Nucleus accumbens (tissue), 56 donors: Measurements from ENCODE around the gene ABHD10.

Experiments
- DNase-seq, 56 donors: peaks; one replicate each; lab custom pipeline; 2025; lab: John Stamatoyannopoulos, UW

ABHD10 gene

DNA sequence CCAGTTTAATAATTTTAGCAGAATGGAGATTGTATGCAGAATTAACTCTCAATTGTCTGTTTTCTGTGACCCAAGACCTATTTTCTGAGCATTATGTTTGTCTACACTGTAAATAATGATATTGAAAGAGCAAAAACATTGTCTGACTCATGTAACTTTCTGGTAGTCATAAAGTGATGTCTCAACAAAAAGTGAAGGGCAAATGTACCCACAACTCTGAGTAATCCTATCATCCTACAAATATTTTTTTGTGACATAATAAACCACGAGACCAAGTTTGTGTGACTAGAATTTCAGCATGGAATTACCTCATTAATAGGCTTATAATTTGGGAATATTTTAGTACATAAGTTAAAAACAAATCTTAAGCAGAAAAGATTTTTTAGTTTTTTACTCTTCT lies 15.4 kb upstream of the ABHD10 start:
- DNase-seq: no peak

DNA sequence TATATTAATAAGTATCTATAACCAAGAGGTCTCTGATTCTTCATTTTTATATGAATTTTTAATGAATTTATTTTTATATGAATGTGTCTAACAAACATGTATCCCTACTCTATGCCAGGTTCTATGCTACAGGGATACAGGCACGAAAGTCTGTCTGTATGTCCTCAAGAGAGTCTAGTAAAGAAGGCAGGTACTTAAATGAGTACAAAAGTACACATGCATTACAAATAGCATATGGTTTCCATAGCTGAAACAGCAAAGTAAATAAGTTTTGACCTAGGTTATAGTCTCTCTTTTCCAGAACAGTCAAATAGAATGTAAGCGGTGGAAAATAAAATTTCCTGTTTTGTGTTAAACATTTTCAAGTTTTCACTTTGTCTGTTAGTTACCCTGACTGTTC lies 13.3 kb upstream of the ABHD10 start:
- no peak for DNase-seq

DNA sequence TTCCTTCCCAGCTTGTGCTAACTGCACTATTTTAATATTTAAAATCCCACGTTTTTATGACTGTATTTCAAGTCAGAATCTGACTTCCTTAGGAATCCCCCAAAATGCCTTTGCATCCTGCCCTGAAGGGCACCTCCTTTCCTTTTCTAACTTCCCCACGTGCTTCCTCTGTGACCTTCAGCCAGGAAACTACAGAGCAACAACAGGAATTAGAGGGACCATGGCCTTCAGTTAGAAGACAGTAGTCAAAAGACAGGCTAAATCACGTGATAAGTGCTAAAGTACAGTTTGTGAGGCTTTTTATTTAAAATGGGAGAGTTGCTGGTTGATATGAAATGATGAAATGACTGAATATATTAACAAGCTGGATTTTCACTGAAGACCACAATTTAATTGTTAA lies 11.8 kb upstream of the ABHD10 start:
- no peak for DNase-seq

DNA sequence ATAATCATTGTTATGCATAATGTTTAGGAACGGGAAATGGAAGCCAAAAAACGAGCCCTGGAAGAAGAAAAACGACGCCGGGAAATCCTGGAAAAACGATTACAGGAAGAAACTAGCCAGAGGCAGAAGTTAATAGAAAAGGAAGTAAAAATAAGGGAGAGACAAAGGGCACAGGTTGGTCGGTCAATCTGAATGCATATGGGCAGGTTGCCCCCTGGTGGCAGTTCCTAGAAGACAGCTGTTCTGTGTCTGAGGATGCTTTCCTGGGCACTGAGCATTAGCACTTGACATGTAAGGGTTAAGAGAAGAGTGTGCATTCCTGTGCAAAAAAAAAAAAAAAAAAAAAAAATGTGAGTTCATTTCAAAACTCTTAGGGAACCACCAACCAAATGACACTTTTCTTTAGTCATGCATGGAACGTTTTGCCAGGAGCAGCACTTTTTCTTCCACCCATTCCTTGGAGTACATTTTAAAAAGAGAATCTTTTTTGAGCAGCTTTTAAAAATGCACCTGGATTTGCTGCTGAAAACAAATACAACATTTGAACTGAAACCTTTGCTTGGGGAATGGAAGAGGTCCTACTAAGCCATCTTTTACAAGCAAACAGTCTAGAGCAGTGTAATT lies 11.1 kb upstream of the ABHD10 start:
- peak in 54 of 56 donors; percentile 7 to 91 (median 54) for DNase-seq

DNA sequence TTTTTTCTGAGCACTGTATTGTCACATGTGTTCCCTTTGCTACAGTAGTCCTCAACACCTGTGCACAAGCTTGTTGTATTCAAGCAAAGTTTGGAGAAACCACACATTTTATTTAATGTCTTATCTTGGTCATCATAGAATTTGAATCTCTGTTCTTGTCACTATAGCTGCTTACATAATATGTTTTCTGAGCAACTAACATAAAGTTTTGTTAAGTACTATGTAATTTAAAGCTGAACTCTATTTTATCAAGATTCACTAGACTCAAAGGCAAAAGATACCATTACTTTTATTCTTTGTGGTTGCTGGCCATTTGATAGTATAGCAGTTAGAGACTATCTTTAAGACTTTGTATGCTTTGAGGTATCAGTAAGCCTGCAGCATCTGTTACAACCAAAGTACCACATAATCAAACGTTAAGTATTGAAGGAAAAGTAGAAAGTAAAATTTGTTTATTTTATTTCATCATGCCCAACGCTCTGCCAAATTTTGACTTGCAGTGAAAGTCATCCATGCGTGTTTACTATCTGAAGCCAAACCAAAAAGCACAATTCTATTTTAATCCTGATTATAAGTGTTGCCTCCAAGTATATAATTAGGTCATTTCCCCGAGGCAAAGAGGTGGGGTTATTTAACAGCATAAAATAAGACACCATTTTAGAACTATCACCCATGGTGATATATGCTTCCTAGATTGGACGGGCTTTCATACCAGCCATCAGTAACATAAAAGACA lies 10.3 kb upstream of the ABHD10 start:
- no peak for DNase-seq

DNA sequence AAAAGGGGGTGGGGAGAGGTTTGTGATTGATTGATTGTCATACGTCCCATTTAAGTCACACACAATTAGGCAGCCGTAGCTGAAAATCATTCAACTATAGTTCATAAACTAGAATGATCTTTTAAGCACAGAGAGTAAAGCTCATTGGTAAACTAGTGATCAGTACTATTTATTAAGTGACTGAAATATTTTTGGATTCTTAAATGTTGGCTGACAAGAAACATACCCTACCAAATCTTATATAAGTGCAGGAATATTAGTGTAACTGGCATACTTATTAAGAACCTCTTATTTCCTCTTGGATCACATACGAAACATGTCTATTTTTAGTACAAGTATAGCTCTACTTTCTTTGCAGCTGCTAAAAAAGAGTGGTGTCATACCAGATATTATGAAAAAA lies 8.4 kb upstream of the ABHD10 start:
- no peak for DNase-seq

DNA sequence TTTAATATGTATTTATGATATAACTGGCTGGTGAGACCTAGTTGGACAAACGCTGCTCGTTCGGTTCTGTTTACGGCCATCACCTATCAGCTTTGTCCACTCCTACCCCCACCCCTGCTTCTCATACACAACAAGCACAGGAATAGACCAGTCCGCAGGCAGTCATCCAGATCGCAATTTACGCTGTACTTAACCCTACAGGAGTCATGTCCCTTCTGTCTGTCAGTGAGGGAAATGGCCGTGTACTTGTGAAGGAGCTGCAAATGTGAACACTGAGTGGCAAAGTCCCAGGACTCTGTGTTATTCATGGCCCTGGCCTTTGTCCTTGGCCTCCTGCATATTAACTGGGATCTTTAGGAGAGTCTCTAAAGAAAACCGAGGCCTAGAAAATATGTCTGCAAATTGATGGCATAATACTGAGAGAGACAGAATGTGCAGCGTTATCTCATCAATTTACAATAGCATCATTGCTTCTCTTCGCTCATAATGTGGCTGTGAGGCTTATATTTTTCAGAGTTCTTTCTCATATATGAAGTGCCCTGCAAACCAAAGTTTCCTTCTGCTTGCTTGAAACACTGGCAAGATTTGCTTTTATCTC lies 7.2 kb upstream of the ABHD10 start:
- no peak for DNase-seq

DNA sequence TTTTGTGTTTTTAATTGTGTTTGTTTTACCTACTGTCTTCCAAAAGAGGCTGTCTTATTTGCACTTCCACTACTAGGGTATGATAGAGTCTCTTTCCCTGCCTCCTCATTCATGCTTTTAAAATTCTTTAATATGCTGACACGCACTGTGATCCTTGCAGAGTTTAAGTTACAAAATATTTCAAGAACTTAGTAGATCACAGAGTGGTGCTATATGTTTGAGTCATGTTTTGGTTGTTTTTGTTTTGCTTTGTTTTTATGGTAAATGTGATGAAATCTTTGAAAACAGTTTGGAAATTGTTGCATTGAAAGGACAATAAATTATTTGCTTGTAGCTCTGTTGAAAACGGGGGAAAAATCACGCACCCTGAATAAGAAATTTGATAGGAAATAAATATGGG lies 5.9 kb upstream of the ABHD10 start:
- DNase-seq: no peak

DNA sequence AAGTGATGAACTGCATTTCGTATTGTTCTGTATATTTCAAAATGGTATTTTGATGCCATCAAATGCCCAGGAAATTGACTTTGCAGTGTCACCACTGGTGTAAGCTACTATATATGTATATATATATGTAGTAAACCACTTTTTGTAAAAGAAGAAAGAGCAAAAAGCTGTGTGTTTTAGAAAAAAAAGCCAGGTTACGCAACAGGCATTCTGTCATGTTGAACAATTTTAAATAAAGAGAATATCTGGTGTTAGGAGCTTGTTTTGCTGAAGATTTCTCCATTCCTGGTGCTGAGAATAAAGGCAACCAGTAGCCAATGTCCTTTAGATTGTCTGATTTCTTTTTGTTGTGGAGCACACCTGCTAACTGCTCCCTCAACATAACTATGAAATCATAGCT lies 3.7 kb upstream of the ABHD10 start:
- DNase-seq: no peak

DNA sequence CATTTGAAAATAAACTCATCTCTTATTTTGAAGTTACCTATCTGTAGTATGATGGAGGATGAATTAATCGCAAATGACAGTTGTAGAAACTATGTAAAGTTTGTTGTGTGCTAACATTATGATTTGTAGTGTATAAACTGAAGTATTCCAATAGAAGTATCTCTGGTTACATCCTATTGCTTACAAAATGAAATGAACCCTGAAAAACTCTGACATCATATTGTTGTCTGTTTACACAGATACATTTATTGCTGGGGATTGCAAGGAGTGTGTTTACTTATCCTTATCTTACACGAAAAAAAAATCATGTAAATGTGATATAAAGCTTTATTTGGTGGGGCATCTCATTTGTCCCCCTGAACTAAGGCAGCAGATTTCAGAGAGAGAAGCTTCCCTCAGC lies 2.6 kb upstream of the ABHD10 start:
- DNase-seq: no peak

DNA sequence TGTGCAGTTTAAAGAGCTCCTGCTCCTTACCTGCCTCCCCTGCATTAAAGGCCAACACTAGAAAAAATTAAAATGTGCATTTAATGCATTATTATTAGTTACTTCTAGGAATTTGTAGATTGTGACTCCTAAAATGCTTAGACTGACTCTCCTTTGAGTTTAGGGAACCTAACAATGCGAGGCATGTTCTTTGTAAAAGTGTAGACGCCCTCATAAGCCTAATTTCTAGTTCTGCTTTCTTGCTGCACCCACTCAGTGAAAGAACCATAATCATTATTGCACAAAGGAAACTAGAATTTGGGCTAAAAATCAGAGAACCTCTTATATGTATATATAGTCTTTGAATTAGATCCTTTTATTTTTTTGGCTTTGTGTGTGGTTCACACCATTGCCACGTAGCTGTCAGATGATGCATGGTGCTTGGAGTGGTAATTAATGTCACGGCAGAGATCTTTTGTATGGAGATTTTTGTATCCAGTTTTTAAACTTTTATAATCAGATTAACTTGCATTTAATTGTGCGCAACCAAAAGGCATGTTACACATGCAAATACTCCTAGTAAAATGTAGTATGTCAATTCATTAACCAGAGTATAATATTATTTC lies 710 bp downstream of the ABHD10 start:
- no peak for DNase-seq

DNA sequence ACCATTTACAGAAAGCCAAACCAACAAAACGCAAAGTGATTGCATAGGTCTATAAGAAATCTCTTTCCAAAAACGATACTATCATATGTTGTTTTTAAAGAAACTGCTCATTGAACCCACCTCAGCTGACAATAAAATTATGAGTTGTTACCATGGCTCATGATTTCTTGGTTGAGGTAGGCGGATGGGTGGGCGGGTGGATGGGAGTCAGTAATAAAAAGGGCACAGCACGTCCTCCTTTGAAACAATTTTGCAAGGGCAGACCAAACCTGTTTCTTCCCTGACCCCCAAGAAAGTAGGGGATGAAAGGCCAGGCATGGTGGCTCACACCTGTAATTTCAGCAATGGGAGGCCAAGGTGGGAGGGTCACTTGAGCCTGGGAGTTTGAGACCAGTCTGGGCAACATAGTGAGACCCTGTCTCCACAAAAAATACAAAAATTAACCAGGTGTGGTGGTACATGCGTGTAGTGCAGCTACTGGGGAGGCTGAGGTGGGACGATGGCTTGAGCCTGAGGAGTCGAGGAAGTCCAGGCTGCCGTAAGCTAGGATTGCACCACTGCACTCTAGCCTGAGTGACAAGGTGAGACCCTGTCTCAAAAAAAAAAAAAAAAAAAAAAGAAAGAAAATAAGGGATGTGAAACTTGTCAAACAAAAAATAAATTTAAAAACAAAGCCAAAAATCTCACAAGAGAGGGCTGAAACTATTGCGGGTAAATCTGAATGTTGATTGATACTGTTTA lies 2.1 kb downstream of the ABHD10 start:
- peak in 1 of 56 donors; percentile 9 for DNase-seq

DNA sequence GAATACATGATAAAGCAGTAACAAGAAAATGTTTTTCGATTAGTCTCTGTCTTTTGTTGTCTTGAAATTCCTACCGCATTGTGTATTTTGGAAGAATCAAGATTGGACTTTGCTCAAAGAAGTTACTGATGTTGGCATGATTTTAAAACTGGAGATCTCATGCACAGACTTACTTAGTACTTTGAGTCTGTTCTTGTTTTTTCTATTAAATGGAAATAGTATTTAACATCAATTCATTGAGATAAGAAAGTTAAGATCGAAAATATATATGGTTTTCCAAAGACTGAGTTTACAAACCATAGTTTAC lies 2.6 kb downstream of the ABHD10 start:
- DNase-seq: no peak

DNA sequence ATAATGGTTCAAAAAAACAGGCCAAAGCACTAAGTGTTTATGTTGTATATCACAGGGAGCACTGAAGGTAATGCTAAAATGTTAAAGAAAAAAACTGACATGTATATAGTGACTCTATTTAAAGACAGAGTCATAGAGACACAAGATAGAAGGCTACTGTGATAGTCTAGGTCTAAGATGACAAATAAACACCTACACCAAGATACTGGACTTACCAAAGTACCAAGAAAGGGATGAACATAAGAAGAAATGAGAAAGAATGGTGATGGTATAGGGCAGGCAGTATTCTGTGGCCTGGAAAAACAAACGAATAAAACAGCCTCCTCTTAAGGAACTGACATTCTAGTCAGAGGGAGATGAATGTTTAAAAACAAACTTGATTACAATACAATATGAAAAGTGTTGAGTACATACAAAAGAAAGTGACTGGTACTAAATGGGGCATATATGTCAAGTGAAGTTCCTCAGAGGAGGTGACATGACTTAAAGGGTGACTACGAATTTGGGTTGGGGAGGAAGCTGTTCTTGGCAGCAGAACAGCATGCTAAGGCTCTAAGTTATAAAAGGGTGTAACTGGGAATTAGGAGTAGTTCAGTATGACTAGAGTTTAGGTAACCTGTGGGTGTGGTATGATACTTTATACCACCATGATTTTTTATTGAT lies 5.9 kb downstream of the ABHD10 start:
- no peak for DNase-seq

DNA sequence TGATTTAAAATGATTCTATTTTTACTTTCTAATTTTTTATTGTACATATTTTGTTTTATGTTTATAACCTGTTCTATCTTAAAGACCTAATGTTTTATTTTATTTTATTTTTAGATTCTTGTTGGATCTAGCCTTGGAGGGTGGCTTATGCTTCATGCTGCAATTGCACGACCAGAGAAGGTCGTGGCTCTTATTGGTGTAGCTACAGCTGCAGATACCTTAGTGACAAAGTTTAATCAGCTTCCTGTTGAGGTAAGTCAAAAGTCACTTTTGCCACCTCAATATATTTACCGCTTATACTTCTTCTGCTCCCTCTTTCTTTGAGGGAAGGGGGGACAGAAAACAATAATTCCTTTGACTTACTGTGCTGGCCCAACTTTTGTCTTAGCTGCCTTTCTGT lies 8.0 kb downstream of the ABHD10 start:
- DNase-seq: no peak

DNA sequence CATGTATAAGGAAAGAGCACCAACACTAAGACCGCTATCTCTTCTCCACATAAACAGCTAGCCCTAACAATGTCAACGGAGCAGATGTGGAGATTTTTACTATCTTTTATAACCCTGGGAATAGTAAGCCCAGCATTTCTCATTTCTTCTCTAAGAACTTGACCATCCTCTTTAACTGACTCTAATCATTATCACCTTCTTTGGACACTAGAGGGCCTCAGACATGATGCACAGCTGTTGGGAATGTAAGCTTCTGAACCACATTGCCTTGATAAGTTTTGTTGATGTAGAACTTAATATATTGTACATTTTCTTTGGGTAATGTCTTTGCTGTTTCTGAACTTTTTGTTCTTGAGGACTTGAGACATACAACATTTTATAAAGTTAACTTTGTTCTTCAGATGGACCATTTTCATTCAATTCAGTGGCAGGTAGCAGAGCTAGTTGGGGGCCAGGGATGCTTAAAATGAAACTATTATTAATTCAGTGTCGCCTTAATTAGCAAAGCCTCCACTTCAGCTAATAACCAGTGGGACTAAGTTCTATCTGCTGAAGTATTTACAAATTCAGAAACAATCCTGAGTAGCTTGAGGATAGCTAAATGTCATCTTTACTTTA lies 10.3 kb downstream of the ABHD10 start:
- DNase-seq: no peak

DNA sequence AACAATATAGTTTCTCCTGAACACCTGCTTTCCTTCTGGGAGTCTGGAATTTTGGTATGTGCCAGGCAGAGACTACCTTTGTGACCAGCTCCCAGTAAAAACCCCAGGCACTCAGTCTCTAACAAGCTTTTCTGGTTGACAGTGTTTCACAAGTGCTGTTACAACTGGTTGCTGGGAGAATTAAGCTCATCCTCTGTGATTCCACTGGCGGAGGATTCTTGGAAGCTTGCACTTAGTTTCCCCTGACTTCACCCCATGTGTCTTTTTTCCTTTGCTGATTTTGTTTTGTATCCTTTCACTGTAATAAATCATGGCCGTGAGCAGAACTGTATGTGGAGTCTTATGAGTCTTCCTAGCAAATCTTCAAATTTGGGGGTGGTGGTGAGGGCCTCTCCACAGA lies 14.2 kb downstream of the ABHD10 start:
- DNase-seq: no peak

DNA sequence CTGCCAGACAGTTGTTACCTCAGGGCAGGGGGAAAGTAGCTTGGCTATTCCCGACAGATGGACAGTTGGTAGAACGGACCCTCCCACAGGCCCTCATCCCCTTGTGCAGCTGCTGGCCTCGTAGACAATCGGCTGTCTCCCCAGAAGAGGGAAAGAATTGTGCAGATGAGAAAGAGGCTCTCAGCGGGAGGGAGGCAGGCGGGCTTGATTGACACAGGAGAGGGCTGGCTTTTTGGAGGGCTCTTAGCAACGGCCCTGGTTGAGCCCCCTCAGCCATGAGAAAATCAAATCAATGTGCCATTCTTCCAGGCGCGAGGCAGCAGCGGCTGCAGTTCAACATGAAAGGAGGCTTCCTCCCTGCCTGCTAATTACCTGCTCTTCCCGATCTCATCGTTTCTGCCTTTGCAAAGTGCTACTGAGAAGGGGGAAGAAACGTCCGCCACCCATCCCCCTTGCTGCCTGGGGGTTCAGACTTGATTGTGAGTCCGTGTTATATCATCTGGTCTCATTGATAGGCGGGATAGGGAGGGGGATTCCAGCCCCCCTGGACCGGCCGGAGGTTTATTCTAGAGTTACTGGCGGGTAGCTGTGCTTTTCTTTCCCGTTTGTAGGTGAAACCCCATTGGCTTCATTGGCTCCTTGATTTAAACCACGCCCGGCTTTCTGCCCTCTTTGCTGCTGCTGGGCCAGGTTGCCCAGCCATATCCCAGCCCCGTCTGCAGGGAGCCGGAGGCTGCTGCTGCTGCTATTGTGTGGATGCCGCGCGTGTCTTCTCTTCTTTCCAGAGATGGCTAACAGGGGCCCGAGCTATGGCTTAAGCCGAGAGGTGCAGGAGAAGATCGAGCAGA lies 20.0 kb downstream of the ABHD10 start, which contains the start of gene TAGLN3:
Gene TAGLN3 (plus strand): TSS at position 287 of the 848 bp plus-strand sequence. CDS start 501 bp downstream, at position 788.
- peak in 48 of 56 donors; percentile 6 to 81 (median 52) for DNase-seq
